Measurements from ENCODE around the gene TPRG1.

DNA sequence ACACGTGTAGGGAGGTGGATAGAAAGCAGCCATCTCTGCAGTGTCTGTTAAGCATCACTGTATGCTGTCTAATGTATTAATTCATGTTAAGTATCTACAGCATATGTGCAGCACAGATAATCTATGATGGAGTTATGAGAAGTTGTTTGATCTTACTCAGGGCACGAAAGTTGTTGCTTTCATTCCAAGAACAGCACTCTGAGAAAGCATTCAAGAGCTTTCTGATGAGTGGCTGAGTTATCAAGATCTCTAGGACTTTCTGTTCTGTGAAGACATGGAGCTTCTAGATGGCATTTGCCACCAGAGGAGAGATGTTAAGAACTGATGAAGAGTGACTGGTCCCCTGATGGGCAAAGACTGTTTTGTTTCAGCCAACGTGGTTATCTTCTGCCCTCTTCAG, 22.6 kb upstream of the TPRG1 start:
- TF ChIP-seq, protein P1, sequence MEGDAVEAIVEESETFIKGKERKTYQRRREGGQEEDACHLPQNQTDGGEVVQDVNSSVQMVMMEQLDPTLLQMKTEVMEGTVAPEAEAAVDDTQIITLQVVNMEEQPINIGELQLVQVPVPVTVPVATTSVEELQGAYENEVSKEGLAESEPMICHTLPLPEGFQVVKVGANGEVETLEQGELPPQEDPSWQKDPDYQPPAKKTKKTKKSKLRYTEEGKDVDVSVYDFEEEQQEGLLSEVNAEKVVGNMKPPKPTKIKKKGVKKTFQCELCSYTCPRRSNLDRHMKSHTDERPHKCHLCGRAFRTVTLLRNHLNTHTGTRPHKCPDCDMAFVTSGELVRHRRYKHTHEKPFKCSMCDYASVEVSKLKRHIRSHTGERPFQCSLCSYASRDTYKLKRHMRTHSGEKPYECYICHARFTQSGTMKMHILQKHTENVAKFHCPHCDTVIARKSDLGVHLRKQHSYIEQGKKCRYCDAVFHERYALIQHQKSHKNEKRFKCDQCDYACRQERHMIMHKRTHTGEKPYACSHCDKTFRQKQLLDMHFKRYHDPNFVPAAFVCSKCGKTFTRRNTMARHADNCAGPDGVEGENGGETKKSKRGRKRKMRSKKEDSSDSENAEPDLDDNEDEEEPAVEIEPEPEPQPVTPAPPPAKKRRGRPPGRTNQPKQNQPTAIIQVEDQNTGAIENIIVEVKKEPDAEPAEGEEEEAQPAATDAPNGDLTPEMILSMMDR (IDR thresholded peaks at IDR 0.05; ENCODE audit: low read depth, low read length, missing input control), result no peak
- TF ChIP-seq GABPA (IDR thresholded peaks at IDR 0.05 in 1 of 2, conservative IDR thresholded peaks at IDR 0.05 in 1 of 2) (no peak), TAF1 (conservative IDR thresholded peaks at IDR 0.05) (no peak)
- TF ChIP-seq, protein P2, sequence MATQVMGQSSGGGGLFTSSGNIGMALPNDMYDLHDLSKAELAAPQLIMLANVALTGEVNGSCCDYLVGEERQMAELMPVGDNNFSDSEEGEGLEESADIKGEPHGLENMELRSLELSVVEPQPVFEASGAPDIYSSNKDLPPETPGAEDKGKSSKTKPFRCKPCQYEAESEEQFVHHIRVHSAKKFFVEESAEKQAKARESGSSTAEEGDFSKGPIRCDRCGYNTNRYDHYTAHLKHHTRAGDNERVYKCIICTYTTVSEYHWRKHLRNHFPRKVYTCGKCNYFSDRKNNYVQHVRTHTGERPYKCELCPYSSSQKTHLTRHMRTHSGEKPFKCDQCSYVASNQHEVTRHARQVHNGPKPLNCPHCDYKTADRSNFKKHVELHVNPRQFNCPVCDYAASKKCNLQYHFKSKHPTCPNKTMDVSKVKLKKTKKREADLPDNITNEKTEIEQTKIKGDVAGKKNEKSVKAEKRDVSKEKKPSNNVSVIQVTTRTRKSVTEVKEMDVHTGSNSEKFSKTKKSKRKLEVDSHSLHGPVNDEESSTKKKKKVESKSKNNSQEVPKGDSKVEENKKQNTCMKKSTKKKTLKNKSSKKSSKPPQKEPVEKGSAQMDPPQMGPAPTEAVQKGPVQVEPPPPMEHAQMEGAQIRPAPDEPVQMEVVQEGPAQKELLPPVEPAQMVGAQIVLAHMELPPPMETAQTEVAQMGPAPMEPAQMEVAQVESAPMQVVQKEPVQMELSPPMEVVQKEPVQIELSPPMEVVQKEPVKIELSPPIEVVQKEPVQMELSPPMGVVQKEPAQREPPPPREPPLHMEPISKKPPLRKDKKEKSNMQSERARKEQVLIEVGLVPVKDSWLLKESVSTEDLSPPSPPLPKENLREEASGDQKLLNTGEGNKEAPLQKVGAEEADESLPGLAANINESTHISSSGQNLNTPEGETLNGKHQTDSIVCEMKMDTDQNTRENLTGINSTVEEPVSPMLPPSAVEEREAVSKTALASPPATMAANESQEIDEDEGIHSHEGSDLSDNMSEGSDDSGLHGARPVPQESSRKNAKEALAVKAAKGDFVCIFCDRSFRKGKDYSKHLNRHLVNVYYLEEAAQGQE (IDR thresholded peaks at IDR 0.05), result no peak
- TF ChIP-seq, protein P3, sequence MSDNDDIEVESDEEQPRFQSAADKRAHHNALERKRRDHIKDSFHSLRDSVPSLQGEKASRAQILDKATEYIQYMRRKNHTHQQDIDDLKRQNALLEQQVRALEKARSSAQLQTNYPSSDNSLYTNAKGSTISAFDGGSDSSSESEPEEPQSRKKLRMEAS (IDR thresholded peaks at IDR 0.05), result no peak

Measured in liver (tissue), 3 donors.